Left lobe of liver (tissue), 2 donors: ENCODE measurements around the gene ELF5. TPM values are rescaled to one million over a fixed set of nuclear protein-coding genes. Genes with fewer than 3 reads are reported as not detected.

Source experiments
- ATAC-seq: fragments of 200-7000 bp; cut with Tn5 transposase; one replicate; pipeline ENCODE4 v1.9.1; 2020; ENCODE audit warnings: mild to moderate bottlenecking, moderate library complexity
- DNase-seq: peaks from one replicate; pipeline ENCODE4 v3.0.0-alpha.2; 2020; ENCODE audit warnings: low spot score
- total RNA-seq: library from RNA; stranded (reverse); gene quantifications from one replicate; pipeline ENCODE4 v1.2.1, GENCODE V29; 2021
- donor health status: DM: no; HTN: no; CAD: no; lungs with moderate emphysema.
- donor health status: DM: no; HTN: yes; CAD: no.

The ELF5 gene
- total RNA-seq, 1 donor from 2014 or later: 0.10 TPM

GRCh38 chr11:34459507-34460162, 54.0 kb downstream of the ELF5 start:
- peak; percentile 73 for DNase-seq
- peak; percentile 77 for ATAC-seq

GRCh38 chr11:34458525-34458924, 55.1 kb downstream of the ELF5 start:
- DNase-seq: no peak
- no peak for ATAC-seq

DNA sequence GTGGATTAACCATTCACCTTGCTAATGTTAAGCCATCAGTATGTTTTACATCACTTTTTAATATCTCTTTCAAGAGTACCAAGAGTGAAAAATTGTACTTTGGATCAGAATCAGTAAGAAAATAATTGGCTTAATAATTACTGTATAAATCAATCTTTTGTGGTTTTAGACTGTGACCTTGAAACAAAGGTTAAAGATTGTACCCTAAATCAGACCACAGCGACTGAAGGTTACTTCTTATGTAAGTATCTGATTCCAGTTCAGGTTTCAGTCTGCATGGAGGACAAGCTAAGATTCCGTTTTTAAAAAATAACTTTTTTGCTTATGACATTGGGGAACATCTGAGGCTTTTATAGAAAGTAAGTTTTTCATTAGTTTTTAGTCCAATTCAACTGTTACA, 56.0 kb downstream of the ELF5 start:
- no peak for DNase-seq
- ATAC-seq: peak; percentile 18

DNA sequence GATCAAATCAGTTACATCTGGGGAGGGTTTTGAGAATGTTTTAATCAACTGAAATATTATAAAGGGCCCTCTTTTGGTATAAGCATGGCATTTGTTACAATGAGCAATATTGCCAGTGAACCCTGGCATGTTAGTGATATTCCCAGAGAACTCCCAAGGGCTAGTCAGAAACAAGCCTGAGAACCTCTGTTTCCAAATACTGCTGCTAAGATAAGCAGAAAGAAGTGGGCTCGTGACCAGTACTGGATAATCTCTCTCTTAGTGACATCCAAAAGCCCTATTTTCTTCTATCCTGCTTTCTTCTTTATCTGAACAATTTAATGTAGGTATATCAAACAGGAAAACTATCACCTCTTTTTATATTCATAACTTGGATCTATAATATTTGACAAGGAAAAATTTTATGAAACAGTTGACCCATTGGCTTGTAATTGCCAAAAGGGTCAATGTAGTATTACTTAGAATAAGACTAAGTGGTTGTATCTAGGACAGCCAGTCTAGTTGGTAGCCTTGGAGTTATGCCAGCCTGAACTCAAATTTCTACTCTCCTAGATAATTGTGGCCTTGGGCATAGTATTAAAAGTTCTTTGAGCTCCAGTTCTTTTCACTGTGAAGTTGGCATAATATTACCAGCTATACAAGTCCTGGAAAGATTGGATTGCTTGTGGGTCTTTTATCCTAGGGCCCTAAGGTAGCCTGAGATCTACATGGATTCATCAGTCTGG, 59.1 kb downstream of the ELF5 start:
- ATAC-seq (peak; percentile 14), DNase-seq (no peak)

DNA sequence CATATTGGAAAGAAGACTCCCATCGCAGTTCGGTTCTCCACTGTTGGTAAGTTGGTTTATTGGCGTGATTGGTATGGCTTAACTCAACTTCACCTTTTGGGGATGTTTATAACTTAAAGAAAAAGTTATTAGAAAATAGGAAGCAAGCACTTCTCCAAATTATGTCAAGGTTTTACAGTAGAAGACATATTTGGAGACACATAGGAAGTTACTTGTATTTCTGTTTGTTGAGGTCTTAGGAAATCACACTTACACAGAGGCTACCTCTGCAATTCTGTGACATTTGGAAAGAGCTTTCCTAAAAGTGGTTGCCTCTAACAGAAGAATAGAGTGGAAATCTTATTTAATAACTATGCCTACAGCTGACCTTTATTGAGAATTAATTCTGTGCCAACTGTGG, 62.5 kb downstream of the ELF5 start:
- ATAC-seq (no peak), DNase-seq (no peak)

- DNase-seq (no peak), ATAC-seq (peak; percentile 26)
Measured at GRCh38 chr11:34449013-34449412, 64.6 kb downstream of the ELF5 start.

DNA sequence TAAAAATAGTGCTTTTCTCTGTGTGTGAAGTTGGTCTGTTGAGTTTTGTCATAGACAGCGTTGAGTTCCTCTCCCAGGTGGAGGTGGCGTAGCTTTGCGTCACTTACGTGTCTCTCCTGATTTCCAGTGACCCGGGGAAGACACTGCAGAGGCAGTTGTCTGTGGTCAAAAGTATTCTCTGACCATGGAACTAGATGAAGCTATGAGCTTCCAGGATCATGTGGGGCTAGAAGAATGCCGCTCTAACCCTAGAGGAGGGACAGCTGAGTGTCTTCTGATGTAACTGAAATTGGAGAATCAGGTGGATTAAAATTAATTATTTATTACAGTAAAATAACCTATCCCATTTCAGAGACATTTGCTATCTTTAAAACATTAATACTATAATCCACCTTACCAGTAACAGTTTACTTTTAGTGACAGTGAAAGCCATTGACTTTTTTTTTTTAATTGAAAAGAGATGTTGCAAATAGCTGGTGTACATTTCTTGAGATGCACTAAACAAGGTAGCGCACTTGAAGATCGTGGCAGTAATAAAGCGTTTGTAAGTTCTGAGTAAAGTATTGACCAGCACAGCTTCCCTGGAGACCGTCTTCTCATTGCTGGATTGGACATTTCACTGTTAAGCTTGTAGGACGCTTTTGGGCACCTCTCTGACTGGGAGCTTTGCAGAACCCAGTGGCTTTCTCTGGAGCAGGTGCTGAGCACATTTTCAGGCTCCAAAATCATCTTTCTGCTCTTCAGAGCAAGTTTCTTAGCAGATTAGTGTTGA, 65.2 kb downstream of the ELF5 start:
- no peak for ATAC-seq
- DNase-seq: no peak

DNA sequence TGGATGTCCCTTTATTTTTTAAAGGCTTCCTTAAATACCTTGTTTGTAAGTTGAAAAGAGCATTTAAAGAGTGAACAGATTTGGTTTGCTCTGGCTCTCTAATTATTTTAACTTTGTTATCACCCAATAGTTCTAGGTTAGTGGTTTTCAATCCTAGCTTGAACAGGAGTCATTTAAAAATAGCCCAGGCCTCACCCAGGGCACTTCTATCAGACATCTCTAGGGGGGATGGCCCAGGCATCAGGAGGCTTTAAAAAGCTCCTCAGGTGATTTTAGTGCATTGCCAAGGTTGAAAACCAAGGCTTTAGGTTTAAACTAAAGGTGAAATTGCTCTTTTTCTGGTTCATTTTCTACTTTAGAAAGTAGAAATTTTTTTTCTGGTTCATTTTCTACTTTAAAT, 66.5 kb downstream of the ELF5 start:
- ATAC-seq: no peak
- DNase-seq: no peak

DNA sequence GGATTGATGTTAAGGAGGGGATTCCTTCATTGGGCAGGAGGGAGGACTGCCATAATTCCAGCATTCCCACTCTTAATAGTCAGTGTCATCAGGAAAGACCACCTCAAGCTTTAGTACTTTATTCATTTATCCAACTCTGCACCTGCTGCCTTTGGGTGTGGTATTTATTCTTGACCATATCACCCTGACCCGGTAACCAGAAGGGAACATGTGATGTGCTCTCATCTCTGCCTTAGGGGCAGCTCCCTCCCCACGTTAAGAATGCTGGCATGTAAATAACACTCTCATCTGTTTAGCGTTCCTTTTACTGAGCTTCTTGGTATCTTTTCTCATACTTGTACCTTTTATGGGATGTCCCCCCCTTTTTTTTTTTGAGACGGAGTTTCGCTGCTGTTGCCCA, 67.2 kb downstream of the ELF5 start:
- peak; percentile 21 for ATAC-seq
- DNase-seq: no peak

- ATAC-seq: no peak
- no peak for DNase-seq
Measured at GRCh38 chr11:34445956-34446355, 67.6 kb downstream of the ELF5 start.

DNA sequence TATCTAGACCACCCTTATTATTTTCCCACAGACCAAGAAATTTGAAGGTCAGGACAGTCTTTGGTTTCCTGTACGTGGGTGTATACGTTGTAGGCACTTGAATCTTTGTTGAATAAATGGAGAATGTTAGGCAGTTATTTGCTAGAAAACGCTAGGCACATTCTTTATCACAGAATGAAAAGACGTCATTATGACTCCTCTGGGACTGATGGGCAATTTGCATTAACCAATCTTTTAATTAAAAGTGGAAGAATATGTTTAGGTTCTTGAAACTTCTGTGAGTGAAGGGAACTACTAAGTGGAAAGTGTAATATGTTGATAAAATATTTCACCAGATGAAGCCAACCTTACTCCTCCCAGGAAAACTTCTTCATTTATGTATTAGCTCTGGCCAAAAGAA, 69.2 kb downstream of the ELF5 start:
- ATAC-seq: no peak

GRCh38 chr11:34443136-34443535, 70.5 kb downstream of the ELF5 start:
- DNase-seq: no peak
- ATAC-seq: no peak

More for the DNA sequence above, 69.2 kb downstream of the ELF5 start:
- DNase-seq: no peak

- ATAC-seq: no peak
- DNase-seq: no peak
Measured at GRCh38 chr11:34441814-34442213, 71.8 kb downstream of the ELF5 start.

- ATAC-seq: peak; percentile 70
- DNase-seq: peak; percentile 88
Measured at GRCh38 chr11:34439610-34440198, 73.9 kb downstream of the ELF5 start.

- peak; percentile 99 for DNase-seq
- ATAC-seq: peak; percentile 84
Measured at GRCh38 chr11:34438529-34439507, 74.8 kb downstream of the ELF5 start, which contains the start of gene CAT. Gene CAT, plus strand, starts transcription at chr11:34438934. Its CDS starts 80 bp downstream, at chr11:34439014.

DNA sequence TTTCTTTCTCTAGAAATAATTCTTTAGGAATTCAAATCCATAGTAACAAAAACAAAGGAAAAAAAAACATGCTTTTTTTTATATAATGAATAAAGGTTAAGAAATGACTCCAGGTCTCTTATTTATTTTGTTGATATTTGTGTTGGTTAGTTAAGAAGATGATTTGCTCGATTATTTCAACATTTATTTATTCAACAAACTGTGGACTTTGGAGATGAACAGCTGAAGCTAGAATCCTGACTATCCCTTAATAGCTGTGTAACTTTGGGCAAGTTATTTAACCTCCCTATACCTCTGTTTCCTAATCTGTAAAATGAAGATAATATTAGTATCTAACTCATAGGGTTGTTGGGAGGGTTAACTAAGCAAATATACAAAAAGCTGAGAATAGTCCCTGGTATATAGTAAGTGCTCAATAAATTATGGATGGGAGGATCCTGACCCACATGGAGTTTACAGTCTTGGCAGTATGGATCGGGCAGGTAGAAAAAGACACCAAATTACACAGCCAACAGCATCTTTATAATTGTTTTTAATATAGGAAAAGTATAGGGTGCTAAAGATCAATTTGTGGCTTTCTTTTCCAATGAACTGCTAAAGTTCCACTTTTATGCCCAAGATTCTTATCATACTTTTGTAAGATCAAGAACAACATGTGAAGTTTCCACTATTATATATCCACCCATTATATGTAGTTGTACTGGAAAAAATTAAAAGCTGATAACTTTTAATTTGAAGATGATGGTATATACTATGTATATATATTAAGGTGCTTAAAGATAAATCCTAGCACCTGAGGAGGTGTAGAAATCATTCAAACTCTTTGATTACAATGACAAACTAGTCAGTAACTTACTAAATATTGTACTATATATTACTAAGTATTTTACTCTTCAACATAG, 76.1 kb downstream of the ELF5 start:
- ATAC-seq (no peak), DNase-seq (no peak)

DNA sequence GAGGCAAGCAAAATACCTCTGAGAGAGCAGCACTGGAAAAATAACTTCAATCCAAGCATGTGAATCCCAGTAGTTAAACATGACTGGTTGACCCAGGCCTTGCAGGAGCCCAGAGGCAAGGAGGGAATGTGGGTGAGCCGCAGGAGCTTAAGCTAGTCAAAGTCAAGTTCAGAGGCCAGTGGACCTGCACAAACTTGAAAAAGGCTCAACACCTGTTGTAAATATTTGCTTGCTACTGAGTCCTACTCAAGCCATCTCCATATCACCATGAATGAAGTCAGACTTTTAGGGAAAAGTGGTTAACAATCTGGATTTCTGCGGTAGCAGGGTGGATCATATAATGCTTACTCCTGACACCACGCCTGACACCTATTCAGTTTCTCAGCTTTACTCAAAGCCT, 79.7 kb downstream of the ELF5 start:
- peak; percentile 26 for ATAC-seq
- DNase-seq: no peak

GRCh38 chr11:34432822-34433221, 80.8 kb downstream of the ELF5 start:
- DNase-seq (no peak), ATAC-seq (no peak)

DNA sequence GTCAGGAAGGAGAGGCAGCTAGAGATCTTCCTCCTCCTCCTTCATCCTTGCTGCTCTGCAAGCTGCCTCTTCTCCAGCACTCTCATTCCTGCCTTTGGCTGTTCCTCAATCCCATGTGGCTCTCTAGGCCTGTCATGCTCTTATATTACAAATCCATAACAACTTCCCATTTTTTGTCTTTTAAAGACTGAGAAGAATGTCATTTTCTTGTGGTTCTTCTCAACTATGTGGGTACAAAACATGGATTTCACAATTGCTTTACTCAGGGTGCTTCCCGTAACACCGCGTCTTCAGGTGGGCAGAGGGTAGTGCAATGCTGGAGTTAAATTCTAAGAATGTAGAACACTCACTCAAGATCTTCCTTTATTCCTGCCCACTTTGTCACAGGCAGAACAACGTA, 81.6 kb downstream of the ELF5 start:
- ATAC-seq (no peak), DNase-seq (no peak)
